PC-3 (cell line): ENCODE data around the gene MAP3K7CL. TPM values are rescaled to one million over a fixed set of nuclear protein-coding genes. Genes with fewer than 3 reads are reported as not detected.
"Not testable (repeated sequence)": the region's sequence is repeated elsewhere in the genome, so short reads cannot be mapped to it uniquely, and the experiment has no call there.

Experiments
- ATAC-seq: fragments of 200-7000 bp; cut with Tn5 transposase; 2 replicates; pipeline ENCODE4 v1.9.1; 2020; ENCODE audit warnings: mild to moderate bottlenecking, moderate library complexity
- BruUV-seq: library from RNA; stranded (reverse); fragments of 400-500 nt; replicated peaks from 2 replicates; lab custom pipeline; 2021; lab: Mats Ljungman, UMichigan
- CTCF ChIA-PET: fragments of 300-600 bp; sonication (Branson Sonifier 250); formaldehyde crosslinking; loops from one replicate; lab custom pipeline; 2022; ENCODE audit warnings: antibody characterized with exemption; lab: Charles Lee
- POLR2A ChIA-PET: fragments of 300-600 bp; sonication (Branson Sonifier 250); formaldehyde crosslinking; loops from one replicate; lab custom pipeline; 2022; ENCODE audit warnings: antibody characterized with exemption; ENCODE audit not compliant: unreplicated experiment; lab: Charles Lee
- DNase-seq: peaks from one replicate; pipeline ENCODE4 v3.0.0-alpha.2; 2015
- H2AFZ ChIP-seq: fragments of 300-600 bp; sonication (generic); 2 replicates; pipeline ENCODE4 v1.6.0; 2016; ENCODE audit warnings: antibody characterized with exemption, low read length
- H3F3A ChIP-seq: fragments of 300-600 bp; sonication (generic); one replicate; pipeline ENCODE4 v1.6.0; 2017; ENCODE audit warnings: antibody characterized with exemption, low read length, control low read depth, mild to moderate bottlenecking; ENCODE audit not compliant: unreplicated experiment
- H3K27ac ChIP-seq: fragments of 300-600 bp; sonication (generic); 2 replicates; pipeline ENCODE4 v1.5.1; 2016; ENCODE audit warnings: mild to moderate bottlenecking, low read length
- H3K27me3 ChIP-seq: fragments of 300-600 bp; sonication (generic); 2 replicates; pipeline ENCODE4 v1.6.1; 2016; ENCODE audit warnings: low read length, mixed read lengths
- H3K36me3 ChIP-seq: fragments of 300-600 bp; sonication (generic); 2 replicates; pipeline ENCODE4 v1.6.1; 2016; ENCODE audit warnings: low read depth, mixed run types, low read length, mixed read lengths
- H3K4me1 ChIP-seq: fragments of 300-600 bp; sonication (generic); 2 replicates; pipeline ENCODE4 v1.5.1; 2016; ENCODE audit warnings: low read length; ENCODE audit not compliant: insufficient read depth
- H3K4me2 ChIP-seq: fragments of 300-600 bp; sonication (generic); 2 replicates; pipeline ENCODE4 v1.6.0; 2016; ENCODE audit warnings: low read length
- H3K4me3 ChIP-seq: fragments of 300-600 bp; sonication (generic); 2 replicates; pipeline ENCODE4 v1.5.1; 2016; ENCODE audit warnings: mild to moderate bottlenecking, low read length, mixed read lengths
- H3K79me2 ChIP-seq: fragments of 300-600 bp; sonication (generic); 2 replicates; pipeline ENCODE4 v1.6.1; 2017; ENCODE audit warnings: low read length, mixed read lengths
- H3K9ac ChIP-seq: fragments of 300-600 bp; sonication (generic); 2 replicates; pipeline ENCODE4 v1.6.0; 2016; ENCODE audit warnings: mild to moderate bottlenecking, low read length
- H3K9me2 ChIP-seq: fragments of 300-600 bp; sonication (generic); replicated peaks from 2 replicates; pipeline ENCODE4 v1.6.1; 2016; ENCODE audit warnings: mixed run types, low read length, mixed read lengths
- H3K9me3 ChIP-seq: fragments of 300-600 bp; sonication (generic); 2 replicates; pipeline ENCODE4 v1.6.1; 2016; ENCODE audit warnings: low read length, mixed read lengths
- H4K20me1 ChIP-seq: fragments of 300-600 bp; sonication (generic); 2 replicates; pipeline ENCODE4 v1.6.1; 2016; ENCODE audit warnings: low read length, mixed read lengths
- EZH2 ChIP-seq: fragments of 300-600 bp; sonication (generic); IDR thresholded peaks from one replicate; pipeline ENCODE4 v1.6.1; 2017; ENCODE audit warnings: antibody characterized with exemption, mild to moderate bottlenecking, low read length; ENCODE audit not compliant: unreplicated experiment
- EZH2phosphoT487 ChIP-seq: fragments of 300-600 bp; sonication (generic); IDR thresholded peaks from 2 replicates; pipeline ENCODE4 v1.6.1; 2018; ENCODE audit warnings: mild to moderate bottlenecking, antibody characterized with exemption, low read length, borderline replicate concordance
- intact Hi-C: fragments of 100-400 bp; cut with micrococcal nuclease; formaldehyde crosslinking; loops from 2 replicates; pipeline ENCODE4 v1.9.0; 2023
- total RNA-seq: library from RNA; depleted of rRNA; stranded (reverse); fragments of >200 nt; gene quantifications from 2 replicates; pipeline ENCODE4 v1.2.3, GENCODE V29; 2014
- TF ChIP-seq, protein P1 (sequence below): fragments of 300-600 bp; sonication (generic); conservative IDR thresholded peaks from 2 replicates; pipeline ENCODE4 v1.5.1; 2017; ENCODE audit warnings: antibody characterized with exemption, low read depth, mild to moderate bottlenecking, low read length

Gene MAP3K7CL
- total RNA-seq, 1 experiment from 2014 or later: 1.3 TPM

DNA sequence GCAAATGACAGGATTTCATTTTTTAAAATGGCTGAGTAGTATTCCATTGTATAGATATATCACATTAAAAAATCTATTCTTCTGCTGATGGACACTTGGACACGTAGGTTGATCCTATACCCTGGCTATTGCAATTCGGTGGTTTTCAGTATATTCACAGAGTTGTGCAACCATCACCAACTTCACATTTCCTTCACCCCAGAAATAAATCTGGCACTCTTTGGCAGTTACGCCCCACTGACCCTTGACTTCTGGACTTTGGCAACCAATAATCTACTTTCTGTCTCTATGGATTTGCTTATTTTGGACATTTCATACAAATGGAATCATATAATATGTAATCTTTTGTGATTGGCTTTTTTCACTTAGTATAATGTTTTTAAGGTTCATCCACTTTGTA is 35.9 kb downstream of the MAP3K7CL start:
- Histone ChIP-seq H3K4me2 (no peak overlapping the region), H3K4me3 (no peak overlapping the region), H3F3A (no peaks in the 10 kb centered on the region), H3K79me2 (no peaks in the 10 kb centered on the region), H3K9me2 (no peaks in the 10 kb centered on the region), H3K4me1 (peaks cover 21% of the 10 kb centered on the region), H3K27me3 (no peaks in the 10 kb centered on the region), H3K9me3 (no peaks in the 10 kb centered on the region), H2AFZ (no peak overlapping the region), H3K36me3 (no peaks in the 10 kb centered on the region), H3K27ac (no peak overlapping the region), H4K20me1 (no peaks in the 10 kb centered on the region), H3K9ac (no peak overlapping the region)
- intact Hi-C loops: no loop called here
- DNase-seq (no peak), ATAC-seq (no peak)
- ChIA-PET POLR2A (no interaction called here), CTCF (interaction anchor here (0.6 kb wide), 1 partner anchor 90 kb away, joined by 5 read pairs; no protein-coding TSS in a partner anchor)
- TF ChIP-seq, protein P1, sequence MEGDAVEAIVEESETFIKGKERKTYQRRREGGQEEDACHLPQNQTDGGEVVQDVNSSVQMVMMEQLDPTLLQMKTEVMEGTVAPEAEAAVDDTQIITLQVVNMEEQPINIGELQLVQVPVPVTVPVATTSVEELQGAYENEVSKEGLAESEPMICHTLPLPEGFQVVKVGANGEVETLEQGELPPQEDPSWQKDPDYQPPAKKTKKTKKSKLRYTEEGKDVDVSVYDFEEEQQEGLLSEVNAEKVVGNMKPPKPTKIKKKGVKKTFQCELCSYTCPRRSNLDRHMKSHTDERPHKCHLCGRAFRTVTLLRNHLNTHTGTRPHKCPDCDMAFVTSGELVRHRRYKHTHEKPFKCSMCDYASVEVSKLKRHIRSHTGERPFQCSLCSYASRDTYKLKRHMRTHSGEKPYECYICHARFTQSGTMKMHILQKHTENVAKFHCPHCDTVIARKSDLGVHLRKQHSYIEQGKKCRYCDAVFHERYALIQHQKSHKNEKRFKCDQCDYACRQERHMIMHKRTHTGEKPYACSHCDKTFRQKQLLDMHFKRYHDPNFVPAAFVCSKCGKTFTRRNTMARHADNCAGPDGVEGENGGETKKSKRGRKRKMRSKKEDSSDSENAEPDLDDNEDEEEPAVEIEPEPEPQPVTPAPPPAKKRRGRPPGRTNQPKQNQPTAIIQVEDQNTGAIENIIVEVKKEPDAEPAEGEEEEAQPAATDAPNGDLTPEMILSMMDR: no peak
- TF ChIP-seq EZH2phosphoT487 (no peak), EZH2 (no peak)
- BruUV-seq: no TSS peak

DNA sequence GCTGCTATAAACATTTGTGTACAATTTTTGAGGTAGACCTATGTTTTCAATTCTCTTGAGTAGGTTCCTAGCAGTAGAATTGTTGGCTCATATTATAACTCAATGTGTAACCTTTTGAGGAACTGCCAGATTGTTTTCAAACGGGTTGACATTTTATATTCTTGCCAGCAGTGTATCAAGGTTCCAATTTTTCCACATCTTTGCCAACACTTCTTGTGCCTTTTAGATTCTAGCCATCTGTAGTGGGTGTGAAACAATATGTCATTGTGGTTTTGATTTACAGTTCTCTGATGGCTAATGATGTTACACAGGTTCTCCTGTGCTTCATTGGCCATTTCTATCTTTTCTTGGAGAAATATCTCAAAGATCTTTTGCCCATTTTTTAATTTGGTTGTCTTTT is 36.4 kb downstream of the MAP3K7CL start:
- ATAC-seq (no peak), DNase-seq (no peak)
- Histone ChIP-seq H3K36me3 (no peaks in the 10 kb centered on the region), H3F3A (no peaks in the 10 kb centered on the region), H3K9ac (no peak overlapping the region), H3K4me3 (no peak overlapping the region), H3K4me2 (no peak overlapping the region), H3K9me3 (no peaks in the 10 kb centered on the region), H3K9me2 (no peaks in the 10 kb centered on the region), H3K79me2 (no peaks in the 10 kb centered on the region), H3K27ac (no peak overlapping the region), H3K27me3 (no peaks in the 10 kb centered on the region), H2AFZ (no peak overlapping the region), H3K4me1 (peaks cover 21% of the 10 kb centered on the region), H4K20me1 (no peaks in the 10 kb centered on the region)
- TF ChIP-seq EZH2phosphoT487: no peak
- TF ChIP-seq, protein P1: no peak
- no peak for TF ChIP-seq EZH2
- BruUV-seq: no TSS peak
- ChIA-PET CTCF (no interaction called here), POLR2A (no interaction called here)
- intact Hi-C loops: no loop called here

DNA sequence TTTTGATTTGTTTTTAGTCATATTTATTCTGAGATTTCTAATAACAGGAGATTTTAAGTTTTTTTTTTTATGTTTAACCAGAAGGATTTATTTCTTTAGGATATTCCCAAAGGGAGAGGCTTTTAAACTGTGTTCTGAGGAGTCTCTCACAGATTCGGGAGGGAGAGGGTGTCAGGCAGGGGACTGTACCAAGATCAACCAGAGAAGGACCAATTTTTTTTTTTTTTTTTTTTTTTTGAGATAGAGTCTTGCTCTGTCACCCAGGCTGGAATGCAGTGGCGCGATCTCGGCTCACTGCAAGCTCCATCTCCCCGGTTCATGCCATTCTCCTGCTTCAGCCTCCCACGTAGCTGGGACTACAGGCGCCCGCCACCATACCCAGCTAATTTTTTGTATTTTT is 37.0 kb downstream of the MAP3K7CL start:
- H3K79me2 ChIP-seq, H4K20me1 ChIP-seq, BruUV-seq, intact Hi-C loops, H3F3A ChIP-seq, H3K4me3 ChIP-seq, H3K9me3 ChIP-seq, POLR2A ChIA-PET, H3K9ac ChIP-seq, CTCF ChIA-PET, H3K27ac ChIP-seq, H3K36me3 ChIP-seq, DNase-seq, H2AFZ ChIP-seq, H3K4me2 ChIP-seq, ATAC-seq, H3K27me3 ChIP-seq, H3K9me2 ChIP-seq: not testable (repeated sequence)
- peaks cover 21% of the 10 kb centered on the region for H3K4me1 ChIP-seq
